ENCODE data around the gene OR7G1. TPM values are rescaled to one million over a fixed set of nuclear protein-coding genes. Genes with fewer than 3 reads are reported as not detected.

The OR7G1 gene
- total and polyA plus RNA-seq, 2 donors (not counting 3 experiments of a cell fraction or from before 2014, with no cell fraction given): not detected

DNA sequence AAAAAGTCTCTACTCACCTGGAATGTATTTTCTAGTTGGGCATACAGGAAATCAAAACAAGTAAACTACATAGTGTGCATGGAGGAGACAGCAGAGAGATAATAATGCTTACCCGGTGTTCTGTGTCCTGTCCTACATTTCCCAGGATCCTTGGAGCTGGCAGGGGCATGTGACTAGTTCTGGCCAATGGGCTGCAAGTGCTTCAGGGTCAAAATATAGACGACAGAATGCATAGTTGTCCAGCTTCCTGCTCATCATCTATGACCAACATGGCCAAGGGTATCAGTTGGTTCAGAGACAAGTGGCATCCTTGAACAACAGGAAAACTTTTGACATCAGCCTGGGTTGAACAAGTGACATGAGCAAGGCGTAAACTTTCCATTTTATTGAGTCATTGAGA, 33.1 kb upstream of the OR7G1 start:
- no peak overlapping the region for H3K4me2 ChIP-seq (ENCODE audit: insufficient read depth, low read length)
- H3K79me2 ChIP-seq (ENCODE audit: control insufficient read depth, insufficient read depth, low read length): peaks cover 92% of the 10 kb centered on the region
- H3K36me3 ChIP-seq (ENCODE audit: control insufficient read depth in 2 of 2, extremely low read depth in 1 of 2, insufficient read depth in 2 of 2, low read length in 2 of 2): peaks cover 6 to 10% of the 10 kb centered on the region in 2 experiments
- intact Hi-C loops (cut with micrococcal nuclease) (no loop called here), dilution Hi-C loops (cut with MboI; ENCODE audit: extremely low pct_ligation_motif_present, low sequenced_read_pairs) (no loop called here)
- BruUV-seq (replicated peaks): no TSS peak
- ChIA-PET CTCF (no interaction called here), POLR2A (no interaction called here)
- H3K9me3 ChIP-seq (replicated peaks; ENCODE audit: control insufficient read depth, insufficient read depth, low read length): peaks cover 7% of the 10 kb centered on the region
- H4K20me1 ChIP-seq (replicated peaks; ENCODE audit: control insufficient read depth, extremely low read depth, insufficient read depth, low read length): no peaks in the 10 kb centered on the region
- DNase-seq (ENCODE audit: low read depth, low spot score) (no peak), FAIRE-seq (peak; percentile 38)
- H2AFZ ChIP-seq (ENCODE audit: low read depth, low read length): no peak overlapping the region
- no peaks in the 10 kb centered on the region for H3K9me1 ChIP-seq (replicated peaks; ENCODE audit: control insufficient read depth, extremely low read depth, insufficient read depth, low read length)
- H3K27me3 ChIP-seq (ENCODE audit: control insufficient read depth in 2 of 2, insufficient read depth in 2 of 2, low read length in 2 of 2): no peaks in the 10 kb centered on the region
- H3K27ac ChIP-seq (ENCODE audit: insufficient read depth, low read depth, low read length): no peak overlapping the region
- no peak overlapping the region for H3K4me3 ChIP-seq (replicated peaks in 1 of 3; ENCODE audit: insufficient read depth in 1 of 3, low read depth in 1 of 3, low read length in 3 of 3)
- H3K9ac ChIP-seq (replicated peaks; ENCODE audit: extremely low read depth, insufficient read depth, low read length): no peak overlapping the region
- TF ChIP-seq FOS (IDR thresholded peaks at IDR 0.05; ENCODE audit: borderline replicate concordance, insufficient read depth, low read length) (no peak), POLR2A (IDR thresholded peaks at IDR 0.05; ENCODE audit: low read depth, low read length) (no peak), EZH2 (IDR thresholded peaks at IDR 0.05; ENCODE audit: borderline replicate concordance, low read depth, low read length, severe bottlenecking) (no peak), POLR2AphosphoS5 (IDR thresholded peaks at IDR 0.05; ENCODE audit: insufficient read depth, low read depth, low read length) (no peak), MYC (IDR thresholded peaks at IDR 0.05; ENCODE audit: low read depth, low read length) (no peak), GATA2 (IDR thresholded peaks at IDR 0.05; ENCODE audit: insufficient read depth, insufficient read length, low read depth, low read length) (no peak), JUN (IDR thresholded peaks at IDR 0.05; ENCODE audit: borderline replicate concordance, insufficient read depth, insufficient read length, low read depth) (no peak)
- TF ChIP-seq, protein P1, sequence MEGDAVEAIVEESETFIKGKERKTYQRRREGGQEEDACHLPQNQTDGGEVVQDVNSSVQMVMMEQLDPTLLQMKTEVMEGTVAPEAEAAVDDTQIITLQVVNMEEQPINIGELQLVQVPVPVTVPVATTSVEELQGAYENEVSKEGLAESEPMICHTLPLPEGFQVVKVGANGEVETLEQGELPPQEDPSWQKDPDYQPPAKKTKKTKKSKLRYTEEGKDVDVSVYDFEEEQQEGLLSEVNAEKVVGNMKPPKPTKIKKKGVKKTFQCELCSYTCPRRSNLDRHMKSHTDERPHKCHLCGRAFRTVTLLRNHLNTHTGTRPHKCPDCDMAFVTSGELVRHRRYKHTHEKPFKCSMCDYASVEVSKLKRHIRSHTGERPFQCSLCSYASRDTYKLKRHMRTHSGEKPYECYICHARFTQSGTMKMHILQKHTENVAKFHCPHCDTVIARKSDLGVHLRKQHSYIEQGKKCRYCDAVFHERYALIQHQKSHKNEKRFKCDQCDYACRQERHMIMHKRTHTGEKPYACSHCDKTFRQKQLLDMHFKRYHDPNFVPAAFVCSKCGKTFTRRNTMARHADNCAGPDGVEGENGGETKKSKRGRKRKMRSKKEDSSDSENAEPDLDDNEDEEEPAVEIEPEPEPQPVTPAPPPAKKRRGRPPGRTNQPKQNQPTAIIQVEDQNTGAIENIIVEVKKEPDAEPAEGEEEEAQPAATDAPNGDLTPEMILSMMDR (IDR thresholded peaks at IDR 0.05; ENCODE audit: extremely low read depth in 1 of 2, insufficient read depth in 1 of 2, low read depth in 1 of 2, low read length in 2 of 2): no peak
- TF ChIP-seq, protein P2, sequence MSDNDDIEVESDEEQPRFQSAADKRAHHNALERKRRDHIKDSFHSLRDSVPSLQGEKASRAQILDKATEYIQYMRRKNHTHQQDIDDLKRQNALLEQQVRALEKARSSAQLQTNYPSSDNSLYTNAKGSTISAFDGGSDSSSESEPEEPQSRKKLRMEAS (IDR thresholded peaks at IDR 0.05; ENCODE audit: insufficient read depth, insufficient read length): no peak
- H3K4me1 ChIP-seq (ENCODE audit: control insufficient read depth, extremely low read depth, insufficient read depth, low read length): no peaks in the 10 kb centered on the region
